ENCODE data around the gene CMSS1.
A peak's percentile ranks its signal among the peaks of the same experiment; 100 is the strongest.

CMSS1 gene

DNA sequence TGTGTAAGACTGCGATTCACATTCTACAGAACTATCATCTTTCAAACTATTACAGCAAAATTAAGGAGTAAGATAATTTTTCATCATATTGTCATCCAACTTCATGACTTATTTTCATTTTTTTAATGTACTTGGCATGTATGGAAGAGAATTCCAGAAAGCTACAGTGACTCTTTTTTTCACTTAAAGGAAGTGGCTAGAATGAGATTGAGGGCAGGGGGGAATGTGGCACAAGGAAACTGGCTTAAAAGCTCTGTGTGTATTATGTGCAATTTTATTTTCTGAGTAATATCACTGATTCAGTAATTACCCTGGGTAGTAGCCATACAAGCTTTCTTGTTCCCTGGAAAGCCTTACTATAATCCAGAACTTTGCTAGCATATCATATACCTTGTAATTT, 202.1 kb downstream of the CMSS1 start:
- H3K4me3 ChIP-seq (ENCODE audit: low read depth, low read length): no peak overlapping the region
- in situ Hi-C loops (cut with HindIII; ENCODE audit: low sequenced_read_pairs): no loop called here
- TF ChIP-seq, protein P1, sequence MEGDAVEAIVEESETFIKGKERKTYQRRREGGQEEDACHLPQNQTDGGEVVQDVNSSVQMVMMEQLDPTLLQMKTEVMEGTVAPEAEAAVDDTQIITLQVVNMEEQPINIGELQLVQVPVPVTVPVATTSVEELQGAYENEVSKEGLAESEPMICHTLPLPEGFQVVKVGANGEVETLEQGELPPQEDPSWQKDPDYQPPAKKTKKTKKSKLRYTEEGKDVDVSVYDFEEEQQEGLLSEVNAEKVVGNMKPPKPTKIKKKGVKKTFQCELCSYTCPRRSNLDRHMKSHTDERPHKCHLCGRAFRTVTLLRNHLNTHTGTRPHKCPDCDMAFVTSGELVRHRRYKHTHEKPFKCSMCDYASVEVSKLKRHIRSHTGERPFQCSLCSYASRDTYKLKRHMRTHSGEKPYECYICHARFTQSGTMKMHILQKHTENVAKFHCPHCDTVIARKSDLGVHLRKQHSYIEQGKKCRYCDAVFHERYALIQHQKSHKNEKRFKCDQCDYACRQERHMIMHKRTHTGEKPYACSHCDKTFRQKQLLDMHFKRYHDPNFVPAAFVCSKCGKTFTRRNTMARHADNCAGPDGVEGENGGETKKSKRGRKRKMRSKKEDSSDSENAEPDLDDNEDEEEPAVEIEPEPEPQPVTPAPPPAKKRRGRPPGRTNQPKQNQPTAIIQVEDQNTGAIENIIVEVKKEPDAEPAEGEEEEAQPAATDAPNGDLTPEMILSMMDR (IDR thresholded peaks at IDR 0.05; ENCODE audit: low read depth, low read length, missing control alignments): no peak
- no peak for DNase-seq (ENCODE audit: low read depth)

DNA sequence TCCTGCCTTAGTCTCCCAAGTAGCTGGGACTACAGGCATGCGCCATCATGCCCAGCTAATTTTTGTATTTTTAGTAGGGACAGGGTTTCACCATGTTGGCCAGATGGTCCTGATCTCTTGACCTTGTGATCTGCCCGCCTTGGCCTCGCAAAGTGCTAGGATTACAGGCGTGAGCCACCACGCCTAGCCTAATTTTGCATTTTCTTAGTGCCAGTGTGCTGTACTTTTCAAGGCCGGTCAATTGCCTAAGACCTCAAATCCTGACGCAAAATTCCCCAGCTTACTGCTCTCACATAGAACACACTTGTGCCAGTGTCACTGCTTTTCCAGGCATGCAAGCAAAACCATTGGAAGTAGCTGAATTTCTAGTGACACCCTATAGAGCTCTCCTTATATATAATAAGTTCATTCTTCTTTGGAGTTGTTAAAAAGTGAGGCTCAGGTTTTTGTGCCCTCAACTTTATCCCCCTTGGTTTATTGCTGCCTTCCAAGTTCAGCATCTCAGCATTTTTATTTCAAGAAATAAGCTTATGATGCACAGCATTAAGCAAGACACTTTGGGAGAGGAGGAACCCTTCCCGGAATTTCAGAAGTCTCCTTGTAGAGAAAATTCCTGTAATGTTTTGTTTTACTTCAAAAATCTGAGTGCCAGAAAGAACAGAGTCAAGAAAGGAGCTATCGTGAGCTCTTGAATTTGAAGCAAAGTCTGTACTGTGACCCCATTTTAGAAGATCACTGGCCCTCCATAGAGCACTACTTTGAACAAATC, 203.4 kb downstream of the CMSS1 start:
- in situ Hi-C loops (cut with HindIII; ENCODE audit: low sequenced_read_pairs): no loop called here
- H3K4me3 ChIP-seq (ENCODE audit: low read depth, low read length): no peak overlapping the region
- DNase-seq (ENCODE audit: low read depth): no peak
- TF ChIP-seq, protein P1 (IDR thresholded peaks at IDR 0.05; ENCODE audit: low read depth, low read length, missing control alignments): no peak

DNA sequence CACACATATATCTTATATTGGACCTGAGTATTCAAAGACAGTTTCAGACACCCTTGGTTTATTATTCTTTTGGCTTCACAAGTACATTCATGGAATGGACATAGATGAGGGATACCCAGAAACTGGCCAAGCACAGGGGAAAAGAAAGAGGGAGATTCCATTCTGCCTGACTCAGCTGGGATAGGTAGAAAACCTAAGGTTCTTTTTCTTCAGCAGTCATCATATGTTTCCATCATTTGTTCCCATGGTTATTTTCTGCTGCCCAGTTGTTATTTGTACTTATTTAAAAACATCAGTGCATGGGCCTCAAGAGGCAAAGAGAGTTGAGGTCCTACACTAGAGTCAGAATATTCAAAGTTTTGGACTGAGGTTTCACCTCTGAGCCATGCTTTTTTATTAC, 204.8 kb downstream of the CMSS1 start:
- TF ChIP-seq, protein P1 (IDR thresholded peaks at IDR 0.05; ENCODE audit: low read depth, low read length, missing control alignments): no peak
- no peak overlapping the region for H3K4me3 ChIP-seq (ENCODE audit: low read depth, low read length)
- DNase-seq (ENCODE audit: low read depth): no peak
- in situ Hi-C loops (cut with HindIII; ENCODE audit: low sequenced_read_pairs): no loop called here

DNA sequence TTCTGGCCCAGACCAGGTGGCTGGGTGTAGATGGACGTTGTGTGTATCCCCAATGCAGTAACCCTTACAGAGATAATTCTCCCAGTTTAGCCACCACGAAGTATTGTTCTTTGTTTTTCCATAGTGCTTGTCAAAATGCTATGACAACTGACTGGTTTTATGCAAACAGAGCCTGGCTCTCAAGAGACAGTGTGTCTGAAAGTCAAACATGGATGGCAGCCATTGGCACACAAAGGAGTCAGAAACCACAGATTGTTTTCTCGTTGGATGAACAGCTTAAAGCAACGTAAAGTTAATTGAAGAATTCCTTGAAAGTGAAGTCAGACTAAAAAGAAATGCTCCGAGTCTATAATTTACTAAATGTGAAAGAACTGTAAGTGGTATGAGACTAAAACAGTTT, 205.5 kb downstream of the CMSS1 start:
- peak; percentile 90 for DNase-seq (ENCODE audit: low read depth)
- TF ChIP-seq, protein P1 (IDR thresholded peaks at IDR 0.05; ENCODE audit: low read depth, low read length, missing control alignments): no peak
- in situ Hi-C loops (cut with HindIII; ENCODE audit: low sequenced_read_pairs): no loop called here
- no peak overlapping the region for H3K4me3 ChIP-seq (ENCODE audit: low read depth, low read length)

DNA sequence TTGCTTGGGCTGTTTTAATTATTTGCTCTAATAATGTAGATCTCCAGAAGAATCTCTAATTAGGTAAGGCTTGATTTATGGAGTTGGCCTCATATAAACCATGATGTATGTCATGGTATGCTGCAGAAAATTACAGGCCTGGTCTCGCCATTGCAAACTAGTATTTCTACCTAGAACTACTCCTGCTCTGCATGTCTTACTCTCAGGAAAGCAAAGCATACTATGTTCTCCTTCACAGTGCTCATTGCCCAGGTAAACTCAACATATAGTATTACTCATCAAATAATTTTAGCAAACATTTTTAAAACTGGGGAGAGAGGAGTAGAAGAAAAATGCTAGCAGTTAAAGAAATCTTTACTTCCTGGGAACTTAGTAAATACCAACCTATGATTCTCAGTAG, 205.9 kb downstream of the CMSS1 start:
- TF ChIP-seq, protein P1 (IDR thresholded peaks at IDR 0.05; ENCODE audit: low read depth, low read length, missing control alignments): no peak
- no peak for DNase-seq (ENCODE audit: low read depth)

DNA sequence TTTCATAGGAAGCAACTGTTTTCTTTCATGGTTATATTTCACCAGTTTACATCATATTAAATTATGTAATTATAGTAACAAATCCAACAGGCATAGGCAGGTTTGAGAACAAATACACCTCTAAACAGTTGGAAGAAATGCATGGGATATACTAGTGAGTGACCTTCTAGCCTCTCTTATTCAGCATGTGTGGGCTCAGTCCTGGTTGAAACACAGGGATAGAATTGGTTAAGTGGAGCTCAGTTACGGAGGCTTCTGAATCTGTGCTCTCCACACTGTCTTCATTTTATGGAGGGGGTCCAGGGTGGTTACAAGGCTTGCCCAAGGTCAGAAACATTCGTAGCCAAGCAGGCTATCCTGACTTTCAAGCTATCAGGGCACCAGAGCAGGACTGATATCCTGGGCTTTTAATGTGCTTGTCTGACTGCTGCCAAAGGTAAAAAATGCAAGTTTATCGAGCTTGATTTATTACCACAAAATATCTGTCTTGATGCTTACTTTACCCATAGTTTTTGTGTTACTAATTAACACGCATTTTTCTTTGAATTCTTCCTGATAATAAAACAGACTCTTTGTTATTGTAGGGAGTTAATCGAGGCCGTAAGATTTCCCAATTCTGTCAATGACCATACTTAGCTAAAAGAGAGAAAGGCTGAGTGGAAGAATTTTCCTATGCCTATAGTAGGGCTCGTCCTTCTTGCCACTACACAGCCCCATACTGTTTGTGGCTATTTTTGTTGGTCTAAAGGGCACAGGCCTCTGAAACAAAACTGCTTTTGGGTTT, 207.1 kb downstream of the CMSS1 start:
- no peak for DNase-seq (ENCODE audit: low read depth)
- in situ Hi-C loops (cut with HindIII; ENCODE audit: low sequenced_read_pairs): no loop called here
- TF ChIP-seq, protein P1 (IDR thresholded peaks at IDR 0.05; ENCODE audit: low read depth, low read length, missing control alignments): no peak
- H3K4me3 ChIP-seq (ENCODE audit: low read depth, low read length): no peak overlapping the region

More for the DNA sequence above, 205.9 kb downstream of the CMSS1 start:
- in situ Hi-C loops (cut with HindIII; ENCODE audit: low sequenced_read_pairs): no loop called here
- H3K4me3 ChIP-seq (ENCODE audit: low read depth, low read length): no peak overlapping the region
